GM18873 (cell line): Measurements from ENCODE around the gene GSE1.

Source experiments
- ATAC-seq: cut with Tn5 transposase; IDR thresholded peaks from one replicate; pipeline ENCODE4 v1.9.1; 2021; ENCODE audit warnings: mild to moderate bottlenecking, moderate library complexity, moderate number of reproducible peaks; ENCODE audit not compliant: unreplicated experiment, low FRiP score

The GSE1 gene

DNA sequence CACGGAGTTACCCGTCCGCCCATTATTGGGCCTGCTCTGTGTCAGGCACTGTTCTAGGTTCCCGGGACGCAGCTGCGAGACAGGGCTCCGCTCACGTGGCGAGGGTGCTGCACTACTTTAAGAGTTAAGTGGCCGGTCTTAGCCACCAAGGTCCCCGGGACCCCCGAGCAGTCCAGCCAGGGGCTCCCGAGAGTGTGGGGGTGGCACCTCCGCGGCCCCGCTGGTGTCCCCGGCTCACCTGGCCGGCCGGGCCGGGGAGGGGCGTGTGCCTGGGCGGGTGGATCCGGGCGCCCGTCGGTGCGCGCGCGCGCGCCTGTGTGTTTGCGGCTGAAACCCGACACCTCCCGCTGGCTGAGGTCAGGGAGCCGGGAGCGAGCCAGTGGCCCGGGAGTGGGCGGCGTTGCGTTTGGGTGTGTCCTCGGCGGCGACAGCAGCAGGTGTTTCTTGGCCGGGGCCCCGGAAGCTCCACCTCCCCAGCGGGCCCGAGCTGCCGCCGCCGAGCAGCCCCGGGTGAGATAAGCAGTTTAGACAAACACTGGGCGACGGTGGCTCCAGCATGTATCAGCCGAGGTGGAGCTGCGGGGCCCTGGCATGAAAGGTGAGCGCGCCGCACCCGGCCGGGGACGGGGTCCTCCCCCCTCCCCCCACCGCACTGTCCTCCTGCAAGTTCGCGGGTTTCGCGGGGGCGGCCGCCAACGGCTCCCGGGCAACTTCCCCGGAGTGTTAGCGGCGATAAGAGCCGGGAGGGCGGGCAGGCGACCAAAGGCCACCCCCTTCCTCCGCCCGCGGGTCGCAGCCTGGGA, at the start of gene GSE1:
GSE1 (plus strand) TSS at position 522 of the 803 bp plus-strand sequence; CDS start at position 592, 70 bp downstream.
- ATAC-seq: peak; percentile 36

- ATAC-seq: no peak
Observed at GRCh38 chr16:85563515-85564276, 49.4 kb upstream of the GSE1 start.

- ATAC-seq: no peak
Observed at GRCh38 chr16:85564277-85565051, 48.7 kb upstream of the GSE1 start.

DNA sequence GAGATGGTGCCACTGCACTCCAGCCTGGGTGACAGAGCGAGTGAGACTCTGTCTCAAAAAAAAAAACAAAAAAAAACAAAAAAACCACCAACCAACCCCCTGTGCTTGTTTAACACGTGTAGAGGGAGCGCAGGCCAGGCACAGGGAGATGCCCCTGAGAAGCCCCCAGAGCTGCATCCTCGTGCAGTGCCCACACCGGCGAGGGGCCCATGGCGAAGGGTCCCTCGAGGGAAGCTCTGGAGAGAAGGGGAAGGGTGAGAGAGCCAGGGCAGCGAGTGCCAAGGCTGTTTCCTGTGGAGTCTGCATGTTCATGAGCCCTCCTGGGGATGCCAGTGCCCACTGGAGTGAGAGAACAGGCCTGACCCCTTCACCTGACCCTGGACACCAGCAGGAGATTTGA, 47.8 kb upstream of the GSE1 start:
- no peak for ATAC-seq

GRCh38 chr16:85565801-85566526, 47.2 kb upstream of the GSE1 start:
- ATAC-seq: no peak

DNA sequence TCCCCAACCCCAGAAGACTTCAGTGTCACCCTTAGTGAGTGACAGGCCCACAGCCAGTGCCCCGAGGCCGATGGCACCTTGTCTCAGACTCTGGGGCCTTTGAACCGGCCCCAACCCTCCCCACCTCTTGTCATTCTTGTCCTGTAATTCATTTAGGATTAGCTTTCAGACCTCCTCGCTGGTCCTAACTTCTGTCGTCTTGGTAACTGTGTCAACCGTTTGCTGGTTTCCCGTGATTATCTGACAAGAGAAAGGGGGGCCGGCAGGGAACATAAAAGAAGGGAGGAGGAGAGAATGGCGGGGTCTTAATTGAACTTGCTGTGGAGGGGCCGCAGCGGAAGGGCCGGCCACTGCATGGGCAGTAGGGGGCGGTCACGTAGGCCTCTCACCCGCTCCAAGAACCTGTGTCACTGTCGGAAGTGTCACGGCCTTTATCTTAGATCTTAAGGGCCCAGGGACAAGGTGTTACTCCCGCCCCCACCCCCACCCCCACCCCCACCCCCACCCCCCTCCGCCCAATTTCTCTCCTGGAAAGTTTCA, 46.5 kb upstream of the GSE1 start:
- ATAC-seq: no peak

DNA sequence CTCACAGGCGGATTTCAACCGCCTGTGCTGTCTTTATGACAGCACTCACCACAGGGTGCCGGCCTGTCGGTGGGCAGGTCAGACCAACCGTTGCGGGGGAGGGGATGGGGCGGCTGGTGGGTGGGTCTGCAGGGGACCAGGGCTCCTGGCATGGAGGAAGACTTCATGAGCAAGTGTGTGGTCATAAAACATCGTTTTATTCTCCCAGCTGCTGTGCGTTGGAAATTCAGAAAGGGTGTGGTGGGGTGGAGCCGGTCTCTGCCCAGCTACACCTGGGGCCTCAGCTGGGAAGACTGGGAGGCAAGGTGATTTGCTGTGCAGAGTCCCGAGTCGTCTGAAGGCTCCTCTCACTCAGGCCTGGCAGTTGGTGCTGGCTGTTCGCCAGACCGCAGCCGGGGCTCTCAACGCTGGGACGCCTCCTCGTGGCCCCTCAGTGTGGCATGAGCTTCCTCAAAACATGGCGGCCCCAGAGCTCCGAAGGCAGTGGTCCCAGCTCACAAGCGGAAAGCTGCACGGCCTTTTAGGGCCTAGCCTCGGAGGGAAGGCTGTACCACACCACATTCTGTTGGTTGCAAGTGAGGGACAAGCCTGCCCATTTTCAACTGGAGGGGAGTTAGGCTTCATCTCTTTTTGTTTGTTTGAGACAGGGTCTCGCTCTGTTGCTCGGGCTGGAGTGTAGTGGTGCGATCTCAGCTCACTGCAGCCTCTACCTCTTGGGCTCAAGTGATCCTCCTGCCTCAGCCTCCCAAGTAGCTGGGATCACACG, 45.8 kb upstream of the GSE1 start:
- no peak for ATAC-seq

- no peak for ATAC-seq
Observed at GRCh38 chr16:85567935-85568334, 45.2 kb upstream of the GSE1 start.

GRCh38 chr16:85568519-85568918, 44.6 kb upstream of the GSE1 start:
- ATAC-seq: no peak

- no peak for ATAC-seq
Observed at GRCh38 chr16:85569039-85569614, 44.0 kb upstream of the GSE1 start.

- peak; percentile 52 for ATAC-seq
Observed at GRCh38 chr16:85569615-85570212, 43.4 kb upstream of the GSE1 start.

- ATAC-seq: peak; percentile 17
Observed at GRCh38 chr16:85570213-85570734, 42.8 kb upstream of the GSE1 start.

DNA sequence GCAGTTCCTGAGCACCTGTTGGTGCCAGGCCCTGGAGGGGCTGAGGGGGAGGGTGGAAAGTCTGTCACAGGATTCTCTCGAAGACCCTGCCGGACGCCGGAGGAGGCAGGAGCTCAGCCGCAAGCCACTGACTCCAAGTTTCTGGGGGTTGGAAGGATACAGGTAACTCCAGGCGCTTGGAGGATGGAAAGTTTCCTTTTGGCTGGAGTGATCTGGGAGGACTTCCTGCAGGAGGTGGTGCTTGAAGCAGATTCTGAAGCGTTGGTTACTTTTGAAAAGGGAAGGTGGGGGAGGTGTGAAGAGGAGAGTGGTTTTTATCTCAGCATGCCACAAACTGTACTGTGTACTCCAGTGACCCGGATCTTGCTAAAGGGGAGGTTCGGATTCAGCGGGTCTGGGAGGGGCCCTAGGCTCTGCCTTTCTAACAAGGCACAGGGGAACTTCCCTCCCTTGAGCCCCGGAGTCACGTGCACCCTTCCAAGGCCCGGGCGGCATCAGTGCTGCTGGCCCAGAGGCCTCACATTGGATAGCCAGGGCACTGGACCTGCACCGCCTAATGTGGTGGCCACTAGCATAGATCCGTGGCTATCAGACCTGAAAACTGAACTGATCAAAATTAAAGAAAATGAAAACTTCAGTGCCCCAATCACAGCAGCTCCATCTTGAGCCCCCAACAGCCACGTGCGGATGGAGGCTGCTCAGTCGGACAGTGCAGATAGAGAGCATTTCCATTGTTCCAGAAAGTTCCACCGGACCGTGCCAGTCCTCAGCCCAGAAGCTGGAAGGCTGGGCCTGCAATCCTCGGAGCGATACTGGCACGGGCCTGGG, 42.2 kb upstream of the GSE1 start:
- no peak for ATAC-seq

DNA sequence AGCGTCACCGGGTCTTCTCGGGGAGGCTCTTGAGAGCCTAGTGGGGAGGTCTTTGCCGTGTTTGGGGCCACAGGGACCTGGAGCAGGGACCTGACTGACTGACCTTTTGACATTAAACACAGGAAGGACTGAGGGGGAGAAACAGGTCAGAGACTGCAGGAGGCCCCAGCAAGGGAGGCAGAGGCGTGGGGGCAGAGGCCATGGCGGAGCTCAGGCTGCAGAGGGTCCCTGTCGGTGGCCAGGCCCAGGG, 41.6 kb upstream of the GSE1 start:
- no peak for ATAC-seq

- no peak for ATAC-seq
Observed at GRCh38 chr16:85571813-85572619, 41.1 kb upstream of the GSE1 start.

DNA sequence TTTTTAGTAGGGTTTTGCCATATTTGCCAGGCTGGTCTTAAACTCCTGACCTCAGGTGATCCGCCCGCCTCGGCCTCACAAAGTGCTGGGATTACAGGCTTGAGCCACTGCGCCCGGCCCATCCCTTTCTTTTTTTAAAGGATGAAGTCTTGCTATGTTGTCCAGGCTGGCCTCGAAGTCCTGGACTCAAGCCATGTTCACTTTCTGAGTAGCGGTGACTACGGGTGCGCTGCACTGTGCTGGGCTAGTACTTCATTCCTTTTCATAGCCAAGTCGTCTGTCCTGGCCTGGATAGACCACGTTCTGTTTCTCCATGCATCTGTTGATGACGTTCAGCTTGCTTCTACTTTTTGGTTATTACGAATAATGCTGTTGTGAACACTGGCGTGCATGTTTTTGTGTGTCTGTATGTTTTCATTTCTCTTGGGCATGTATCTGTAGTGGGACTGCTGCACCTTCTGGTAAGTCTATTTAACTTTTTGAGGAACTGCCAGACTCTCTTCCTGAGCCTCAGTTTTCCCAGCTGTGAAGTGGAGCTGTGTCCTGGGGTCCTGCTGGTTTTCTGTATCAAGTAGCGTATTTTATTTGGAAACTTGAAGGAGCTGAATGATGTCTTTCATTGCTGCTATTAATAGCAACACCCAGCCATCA, 40.0 kb upstream of the GSE1 start:
- no peak for ATAC-seq
